HTERT RPE-1 (cell line): ENCODE data around the gene ZBTB43.

Source experiments
- in situ Hi-C: fragments of 300-500 bp; cut with MboI; formaldehyde crosslinking; loops from 4 replicates; pipeline ENCODE4 v1.14.3; 2020; ENCODE audit warnings: low sequenced_read_pairs

Gene ZBTB43

DNA sequence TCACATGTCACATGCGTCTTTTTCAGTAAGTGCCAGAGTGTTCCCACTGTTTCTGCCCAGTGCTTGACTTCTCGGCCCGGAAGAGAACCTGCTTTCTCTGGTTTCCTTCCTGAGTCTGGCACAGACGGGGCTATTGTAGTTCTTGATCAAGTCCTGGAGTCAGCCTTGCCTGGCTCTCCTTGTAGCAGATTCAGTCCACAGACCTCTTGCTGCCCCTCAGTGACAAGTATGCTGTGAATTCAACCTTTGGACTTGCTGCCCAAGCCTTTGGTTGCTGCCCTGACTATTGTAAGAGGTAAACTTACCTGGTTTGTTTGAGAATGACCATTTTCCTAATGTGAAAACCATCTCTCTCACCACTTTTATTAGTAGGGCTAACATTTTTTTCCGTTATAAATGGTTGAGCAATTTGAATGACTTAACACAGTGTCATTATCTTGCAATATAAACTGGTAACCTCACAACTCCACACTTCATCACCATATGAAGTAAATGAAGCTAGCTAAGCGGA, 80.3 kb downstream of the ZBTB43 start:
- in situ Hi-C loops: no loop called here

DNA sequence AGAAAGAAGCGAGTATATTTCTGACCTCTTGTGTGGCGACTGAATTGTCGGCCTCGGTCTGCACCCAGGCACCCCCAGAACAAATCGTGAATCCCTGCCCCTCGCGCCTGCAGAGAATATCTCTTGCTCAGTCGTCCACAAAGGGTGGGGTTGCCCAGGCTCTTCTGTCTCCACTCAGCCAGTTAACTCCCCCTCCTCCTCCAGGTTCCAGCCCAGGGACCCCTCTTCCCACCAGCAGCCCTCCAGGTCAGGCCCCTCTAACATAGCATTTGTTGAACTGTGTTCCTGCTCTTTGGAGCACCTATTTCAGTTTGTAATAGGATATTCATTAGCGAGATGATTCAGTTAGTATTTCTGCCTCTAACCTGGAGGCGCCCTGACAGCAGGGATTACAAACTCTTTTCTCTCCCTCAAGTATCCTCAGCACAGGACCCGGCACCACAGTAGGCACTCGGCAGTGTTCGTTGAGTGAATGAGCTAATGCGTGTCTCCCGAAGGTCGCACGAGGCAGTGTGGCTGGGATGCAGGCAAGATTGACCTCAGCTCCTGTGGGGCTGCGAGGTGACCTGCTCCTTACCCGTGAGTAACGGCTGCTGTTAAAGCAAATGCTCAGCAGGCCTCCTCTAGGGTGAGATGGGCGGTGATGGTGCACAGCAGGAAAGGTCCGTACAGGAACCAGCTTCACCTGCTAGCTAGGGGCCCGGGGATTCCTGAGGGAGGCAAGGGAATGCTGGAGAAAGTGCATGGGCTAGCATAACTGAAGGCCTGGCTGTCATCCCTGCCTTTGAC, 81.4 kb downstream of the ZBTB43 start:
- in situ Hi-C loops: no loop called here

DNA sequence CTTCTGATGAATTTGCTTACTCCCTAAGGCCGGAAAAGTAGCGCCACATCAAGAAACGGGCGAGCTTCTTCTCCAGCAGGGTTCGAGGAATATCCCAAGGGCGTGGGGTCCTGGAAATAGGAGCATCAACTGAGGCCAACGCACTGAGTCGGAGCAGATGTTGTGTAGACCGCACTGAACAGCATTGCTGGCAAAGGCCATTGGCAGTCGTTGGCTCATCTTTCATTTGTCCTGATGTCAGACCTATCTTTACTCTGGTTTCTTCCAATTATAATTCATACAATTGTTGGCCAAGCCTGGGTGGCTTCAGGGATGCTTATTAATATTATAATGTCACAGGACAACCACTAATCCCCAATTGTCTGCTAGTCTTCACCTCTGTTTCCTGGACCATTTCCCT, 82.1 kb downstream of the ZBTB43 start:
- in situ Hi-C loops: no loop called here
